HG03045 (cell line): ENCODE measurements around the gene QKI.
A peak's percentile ranks its signal among the peaks of the same experiment; 100 is the strongest.
"Not testable (repeated sequence)": the region's sequence is repeated elsewhere in the genome, so short reads cannot be mapped to it uniquely, and the experiment has no call there.

ENCODE experiments used
- ATAC-seq: cut with Tn5 transposase; IDR thresholded peaks from one replicate; pipeline ENCODE4 v1.9.1; 2021; ENCODE audit warnings: mild to moderate bottlenecking, moderate library complexity; ENCODE audit not compliant: unreplicated experiment

The QKI gene

DNA sequence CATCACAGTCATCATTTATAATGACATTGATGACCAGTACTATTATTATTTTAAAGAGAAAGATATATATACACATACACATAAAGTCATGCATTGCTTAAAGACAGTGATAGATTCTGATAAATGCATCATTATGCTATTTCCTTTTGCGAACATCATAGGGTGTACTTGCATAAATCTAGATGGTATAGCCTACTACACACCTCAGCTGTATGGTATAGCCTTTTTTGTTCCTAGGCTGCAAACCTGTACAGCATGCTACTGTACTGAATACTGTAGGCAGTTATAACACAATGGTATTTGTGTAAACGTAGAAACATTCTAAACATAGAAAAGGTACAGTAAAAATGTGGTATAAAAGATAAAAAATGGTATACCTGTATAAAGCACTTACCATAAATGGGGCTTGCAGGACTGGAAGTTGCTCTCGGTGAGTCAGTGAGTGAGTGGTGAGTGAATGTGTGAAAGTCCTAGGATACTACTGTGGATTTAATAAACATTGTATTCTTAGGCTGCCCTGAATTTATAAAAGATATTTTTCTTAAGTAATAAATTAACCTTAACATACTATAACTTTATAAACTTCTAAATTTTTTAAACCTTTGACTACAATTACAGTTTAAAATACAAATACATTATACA lies 23.9 kb downstream of the QKI start:
- no peak for ATAC-seq

DNA sequence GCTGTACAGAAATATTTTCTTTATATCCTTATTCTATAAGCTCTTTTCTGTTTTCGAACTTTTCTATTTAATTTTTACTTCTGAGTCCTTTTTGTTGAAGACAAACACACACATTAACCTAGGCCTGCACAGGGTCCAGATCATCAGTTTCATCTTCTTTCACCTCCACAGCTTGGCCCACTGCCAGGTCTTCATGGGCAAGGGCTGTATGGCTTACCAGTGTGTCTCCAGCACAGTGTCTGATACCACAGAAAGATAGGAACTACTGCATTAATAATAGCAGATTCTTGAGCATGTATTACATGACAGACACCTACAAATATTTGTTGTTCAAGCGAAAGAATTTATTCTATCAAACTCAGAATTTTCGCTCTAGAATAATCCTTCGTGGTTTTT lies 24.4 kb downstream of the QKI start:
- no peak for ATAC-seq

DNA sequence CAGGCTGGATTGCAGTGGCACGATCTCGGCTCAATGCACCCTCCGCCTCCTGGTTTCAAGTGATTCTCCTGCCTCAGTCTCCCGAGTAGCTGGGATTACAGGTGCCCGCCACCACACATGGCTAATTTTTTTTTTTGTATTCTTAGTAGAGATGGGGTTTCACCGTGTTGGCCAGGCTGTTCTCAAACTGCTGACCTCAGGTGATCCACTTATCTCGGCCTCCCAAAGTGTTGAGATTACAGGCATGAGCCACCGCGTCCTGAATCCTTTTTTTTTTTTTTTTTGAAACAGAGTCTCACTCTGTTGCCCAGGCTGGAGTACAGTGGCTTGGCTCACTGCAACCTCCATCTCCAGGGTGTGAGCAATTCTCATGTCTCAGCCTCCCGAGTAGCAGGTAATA lies 24.9 kb downstream of the QKI start:
- ATAC-seq = not testable (repeated sequence)

DNA sequence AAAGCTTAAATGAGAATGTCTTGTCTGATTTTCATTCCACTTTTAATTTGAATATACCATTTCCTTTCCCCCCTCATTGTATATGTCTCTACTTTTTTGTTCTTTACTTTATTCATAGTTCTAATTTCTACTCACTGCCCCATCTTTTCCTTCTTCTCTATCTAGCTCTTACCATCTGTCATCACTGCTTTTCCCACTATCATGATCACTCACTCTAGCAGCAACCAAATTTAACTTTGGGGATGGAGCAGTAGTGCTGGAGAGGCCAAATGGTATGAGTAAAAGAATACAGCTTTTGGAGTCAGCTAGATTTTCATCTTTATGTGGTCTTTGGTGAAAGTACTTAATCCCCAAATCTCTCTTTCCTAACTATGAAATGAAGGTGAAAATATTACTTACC lies 25.5 kb downstream of the QKI start:
- no peak for ATAC-seq

DNA sequence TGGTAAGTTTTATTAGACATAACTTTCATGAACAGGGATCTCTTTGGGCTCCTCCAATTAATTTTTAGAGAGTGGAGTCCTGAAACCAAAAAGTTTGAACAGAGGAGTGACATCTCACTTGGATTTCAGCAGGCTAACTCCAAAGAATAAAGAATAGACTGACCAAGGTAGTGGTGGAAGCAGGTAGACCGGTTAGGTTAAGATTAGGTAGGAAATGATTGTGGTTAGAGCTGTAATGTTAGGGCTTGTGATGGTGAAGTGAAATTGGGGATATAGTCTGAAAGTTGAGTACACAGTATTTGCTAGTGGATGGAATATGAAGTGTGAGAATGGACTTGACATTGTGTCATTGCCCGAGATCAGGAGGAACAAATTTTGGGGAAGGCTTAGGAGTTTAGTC lies 27.8 kb downstream of the QKI start:
- ATAC-seq = no peak

DNA sequence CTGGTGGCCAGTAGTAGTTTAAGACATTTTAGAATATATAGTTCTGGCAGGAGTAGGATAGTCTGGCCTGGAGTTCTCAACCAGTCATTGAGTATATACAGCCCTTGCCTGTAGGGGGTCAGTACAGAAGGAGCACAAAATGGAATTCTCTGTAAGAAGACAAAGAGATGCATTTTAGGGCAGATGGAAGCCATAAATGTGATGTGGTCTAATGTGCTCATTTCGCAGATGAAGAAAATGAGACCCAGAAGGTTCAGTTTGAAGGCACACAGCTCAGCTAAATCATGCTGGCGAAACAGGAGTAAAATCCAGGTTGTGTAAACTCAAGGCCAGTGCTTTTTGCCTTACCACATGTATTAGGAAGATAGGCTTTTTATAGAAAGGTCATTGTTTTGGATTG lies 29.6 kb downstream of the QKI start:
- no peak for ATAC-seq

DNA sequence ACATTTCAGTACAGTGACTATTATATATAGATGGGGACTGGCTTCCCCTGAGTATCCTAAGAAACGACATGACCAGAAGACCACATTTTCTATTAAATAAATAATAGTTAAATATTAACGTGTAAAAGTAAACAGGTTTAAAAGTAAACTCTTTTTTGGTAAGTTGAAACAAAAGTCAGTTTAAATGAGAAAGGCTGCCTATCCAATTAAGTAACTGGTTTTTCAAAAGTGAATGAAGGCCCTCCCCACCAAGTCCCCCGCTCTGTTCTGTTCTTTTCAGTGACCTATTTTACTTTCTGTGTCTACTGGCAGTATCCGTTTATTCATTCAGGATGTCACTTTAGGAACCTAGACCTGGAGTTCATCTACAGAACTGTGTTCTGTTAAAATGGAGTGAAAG lies 32.0 kb downstream of the QKI start:
- no peak for ATAC-seq

DNA sequence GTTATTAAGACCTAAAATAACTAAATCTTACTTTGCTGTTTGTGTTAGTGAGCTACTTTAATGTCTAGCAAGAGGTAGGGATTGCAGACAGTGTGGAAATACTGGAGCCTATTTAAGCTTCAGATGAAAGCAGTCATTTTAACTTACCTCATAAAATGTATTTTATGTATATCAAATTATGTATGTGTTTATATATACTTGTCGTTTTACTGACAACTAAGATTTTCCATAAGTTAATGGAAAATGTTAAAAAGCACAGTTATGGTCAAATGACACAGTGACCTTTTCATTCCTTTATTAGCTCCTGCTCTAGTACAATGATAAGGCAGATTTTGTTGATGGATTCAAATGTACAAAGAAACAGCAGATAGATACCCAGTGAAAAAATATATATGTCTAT lies 34.6 kb downstream of the QKI start:
- no peak for ATAC-seq

DNA sequence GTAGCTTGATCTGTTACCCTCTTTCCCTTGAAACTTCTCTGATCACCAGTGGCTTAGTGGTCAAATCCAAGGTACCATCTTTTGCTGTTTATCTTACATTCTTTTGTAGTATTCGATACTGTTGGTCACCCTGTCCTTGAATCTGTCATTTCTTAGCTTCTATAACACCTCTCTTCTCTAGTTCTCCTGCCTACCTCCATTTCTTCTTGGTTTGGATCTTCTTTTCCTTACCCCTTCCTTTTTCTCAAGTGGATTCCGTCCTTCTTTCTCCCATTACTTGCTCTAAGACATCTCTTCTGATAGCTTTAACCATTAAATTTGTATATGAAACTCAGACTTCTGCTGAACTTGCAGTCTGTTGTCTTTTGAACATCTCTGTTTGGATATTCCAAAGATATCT lies 39.9 kb downstream of the QKI start:
- no peak for ATAC-seq

DNA sequence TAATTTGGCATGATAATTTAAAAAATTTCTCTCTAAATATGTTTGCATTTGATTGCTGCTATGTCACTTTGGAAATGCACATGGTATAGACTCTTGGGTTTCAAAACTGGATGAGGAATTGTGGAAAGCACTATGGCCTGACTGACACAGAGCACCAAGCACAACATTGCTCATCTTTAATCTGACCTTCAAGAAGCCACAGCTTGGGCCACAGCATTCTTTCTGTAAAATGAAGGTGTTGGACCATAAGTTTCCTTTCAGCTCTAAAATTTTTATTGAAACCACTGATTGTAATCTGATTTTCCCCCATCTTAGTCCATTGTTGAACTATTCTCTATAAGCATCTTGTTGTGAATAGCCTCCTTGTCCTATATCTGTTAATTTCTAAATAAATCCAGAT lies 41.0 kb downstream of the QKI start:
- no peak for ATAC-seq

DNA sequence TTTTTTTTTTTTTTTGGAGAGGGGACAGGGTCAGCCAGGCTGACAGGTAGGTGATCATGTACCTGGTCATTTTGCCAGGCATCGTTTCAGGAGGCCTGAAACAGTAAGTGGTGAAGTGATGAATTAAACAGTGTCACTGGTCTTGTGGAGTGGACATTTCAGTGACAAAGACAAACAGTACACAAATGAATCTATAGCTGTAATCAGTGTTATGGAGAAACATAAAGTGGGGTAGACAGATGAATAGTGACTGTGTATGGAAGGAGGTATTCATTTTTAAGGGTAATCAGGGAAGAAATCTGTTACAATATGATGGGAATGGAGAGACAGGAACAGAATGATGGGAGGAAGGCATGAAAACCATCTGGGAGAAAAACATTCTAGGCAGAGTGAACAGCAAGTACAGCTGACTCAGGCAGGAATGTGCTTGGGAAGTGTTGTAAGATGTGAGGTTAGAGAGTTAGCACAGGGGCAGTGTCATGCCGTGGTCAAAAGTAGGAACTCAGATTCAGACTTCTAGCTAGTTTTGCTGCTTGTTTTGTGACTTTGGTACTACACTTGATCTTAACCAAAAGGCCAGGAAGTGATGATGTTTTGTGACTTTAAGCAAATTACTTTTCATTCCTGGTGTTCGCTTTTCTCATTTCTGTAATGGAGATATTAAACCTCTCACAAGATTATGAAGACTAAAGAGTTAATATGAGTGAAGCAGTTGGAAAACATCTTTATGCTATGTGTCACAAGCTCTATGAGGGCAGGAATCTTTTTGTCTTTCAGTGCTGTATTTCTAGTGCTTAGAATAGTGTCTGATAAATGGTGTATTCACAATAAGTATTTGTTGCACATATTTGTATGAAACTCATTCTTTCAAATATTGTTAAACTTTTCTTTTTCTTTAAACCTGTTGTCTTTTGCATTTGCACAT lies 43.4 kb downstream of the QKI start:
- ATAC-seq = no peak

DNA sequence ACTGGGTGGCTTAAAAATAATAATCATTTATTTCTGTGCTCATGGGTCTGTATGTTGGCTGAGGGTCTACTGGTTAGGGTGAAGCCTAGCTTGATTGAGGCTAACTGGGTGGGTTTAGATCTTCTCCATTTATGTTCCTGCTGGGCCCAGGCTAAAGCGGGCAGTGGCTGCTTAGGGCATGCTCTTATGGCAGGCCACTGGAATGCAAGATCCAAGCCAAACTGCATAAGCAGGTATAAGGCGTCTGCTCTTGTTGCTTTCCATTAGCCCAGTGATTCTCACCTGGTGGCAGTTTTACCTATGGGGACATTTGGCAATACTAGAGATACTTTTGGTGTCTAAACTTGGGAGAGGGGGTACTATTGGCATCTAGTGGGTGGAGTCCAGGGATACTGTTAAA lies 44.5 kb downstream of the QKI start:
- ATAC-seq = no peak

DNA sequence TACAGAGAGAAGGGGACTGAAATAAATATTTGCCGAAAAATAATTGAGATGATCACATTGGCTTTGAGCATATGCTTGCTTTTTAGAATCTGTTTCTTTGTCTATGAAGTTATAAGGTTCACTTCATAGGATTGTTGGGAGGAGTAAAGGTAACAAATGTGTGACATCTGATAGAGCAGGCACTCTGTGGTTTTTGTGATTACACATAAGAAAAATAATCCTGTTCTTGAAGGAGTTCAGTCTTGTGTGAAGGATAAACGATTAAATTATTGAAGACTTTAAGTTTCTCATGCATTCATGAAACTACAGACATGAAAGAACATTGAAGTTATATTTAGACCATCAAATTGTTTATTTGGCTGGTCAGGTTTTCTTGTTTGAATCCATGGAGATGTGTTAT lies 45.0 kb downstream of the QKI start:
- ATAC-seq = no peak

DNA sequence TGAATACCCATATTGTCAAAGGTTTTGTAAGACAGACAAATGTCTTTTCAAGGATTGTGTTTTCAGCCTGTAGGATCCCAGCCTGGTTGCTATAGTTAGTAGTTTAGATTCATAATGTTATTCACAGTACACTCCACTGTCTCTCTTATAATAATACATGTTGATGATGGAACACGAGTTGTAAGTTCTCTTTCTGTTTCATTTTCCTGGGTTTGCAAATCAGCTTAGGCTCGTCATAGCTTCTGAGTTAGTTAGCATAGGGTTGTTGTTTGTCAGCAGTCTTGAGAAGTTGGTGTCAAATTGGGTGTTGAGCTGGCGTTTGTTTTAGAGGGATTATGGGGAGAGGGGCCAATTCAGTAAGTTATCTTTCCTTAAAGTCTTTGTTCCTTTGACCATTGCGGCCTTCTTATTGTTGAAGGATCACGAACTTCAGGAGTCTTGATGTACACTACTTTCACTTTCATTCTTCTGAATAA lies 45.8 kb downstream of the QKI start:
- peak; percentile 89 for ATAC-seq

DNA sequence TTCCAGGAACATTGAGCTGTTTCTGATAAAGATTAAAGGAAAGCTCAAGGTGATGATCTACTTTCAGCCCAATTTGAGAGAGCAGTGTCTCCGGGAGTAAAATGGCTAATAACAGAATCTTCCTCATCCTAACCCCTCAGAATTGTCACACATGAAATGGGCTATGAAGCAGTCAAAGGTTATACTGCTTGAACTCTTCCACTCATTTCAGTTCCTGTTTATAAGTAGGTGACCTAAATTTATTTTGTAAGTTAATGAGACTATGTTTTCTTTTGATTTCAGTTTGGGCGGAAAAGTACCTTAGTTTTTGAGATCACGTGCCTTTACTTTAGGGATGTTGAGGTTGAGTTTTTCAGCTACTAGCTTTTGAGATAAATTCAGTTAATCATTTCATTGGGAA lies 47.2 kb downstream of the QKI start:
- ATAC-seq = no peak

DNA sequence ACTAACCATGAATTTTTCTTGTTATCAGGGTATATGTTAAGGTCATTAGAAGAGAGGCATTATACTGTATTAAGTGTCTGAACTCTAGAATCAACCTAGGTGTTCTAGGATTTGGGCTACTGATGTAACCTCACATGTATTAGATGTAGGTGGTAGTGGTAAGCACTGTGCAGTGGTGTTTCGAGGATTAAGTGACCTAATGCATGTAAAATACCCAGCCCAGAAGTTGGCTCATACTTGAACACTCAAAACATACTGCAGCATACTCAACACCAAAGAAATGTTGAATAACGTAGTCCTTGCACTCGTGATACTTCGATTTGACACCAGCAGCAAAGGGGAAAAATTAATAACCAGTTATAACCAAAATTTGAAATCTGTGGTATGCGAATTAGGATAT lies 48.7 kb downstream of the QKI start:
- ATAC-seq = no peak

DNA sequence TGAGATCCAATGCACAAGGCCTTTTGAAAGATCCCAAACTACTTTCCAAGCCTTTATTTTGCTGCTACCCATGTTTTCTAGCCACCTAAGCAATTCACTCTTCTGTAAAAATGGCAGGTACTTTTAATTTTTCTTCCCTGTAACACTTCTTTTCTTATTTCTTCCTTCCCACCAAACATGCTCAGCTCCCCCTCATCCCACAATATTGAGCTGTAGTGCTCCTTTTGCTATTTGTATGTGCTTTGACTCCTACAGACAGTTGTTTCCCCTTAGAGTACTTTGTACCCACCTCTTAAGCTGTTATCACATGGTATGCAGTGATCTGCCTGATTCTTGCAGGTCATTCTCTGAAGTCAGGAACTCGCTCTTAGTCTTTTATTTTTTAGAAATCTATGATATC lies 49.3 kb downstream of the QKI start:
- ATAC-seq = no peak

DNA sequence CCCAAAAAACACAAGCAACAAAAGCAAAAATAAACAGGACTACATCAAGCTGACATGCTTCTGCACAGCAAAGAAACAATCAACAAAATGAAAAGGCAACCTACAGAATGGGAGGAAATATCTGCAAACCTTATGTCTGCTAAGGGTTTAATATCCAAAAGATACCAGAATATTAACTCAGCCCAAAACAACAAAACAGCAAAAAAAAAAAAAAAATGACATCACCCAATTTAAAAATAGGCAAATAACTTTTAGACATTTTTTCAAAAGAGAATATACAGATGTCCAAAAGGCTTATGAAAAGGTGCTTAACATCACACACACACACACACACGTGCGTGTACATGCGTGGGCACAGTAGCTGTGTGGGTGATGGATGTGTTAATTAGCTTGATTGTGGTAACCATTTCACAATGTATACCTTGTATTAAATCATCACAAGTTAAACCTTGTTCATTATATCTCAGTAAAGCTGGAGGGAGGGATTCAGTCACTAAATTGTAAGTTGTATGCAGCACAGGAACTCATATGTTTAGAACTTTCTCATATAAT lies 52.4 kb downstream of the QKI start:
- ATAC-seq = no peak

DNA sequence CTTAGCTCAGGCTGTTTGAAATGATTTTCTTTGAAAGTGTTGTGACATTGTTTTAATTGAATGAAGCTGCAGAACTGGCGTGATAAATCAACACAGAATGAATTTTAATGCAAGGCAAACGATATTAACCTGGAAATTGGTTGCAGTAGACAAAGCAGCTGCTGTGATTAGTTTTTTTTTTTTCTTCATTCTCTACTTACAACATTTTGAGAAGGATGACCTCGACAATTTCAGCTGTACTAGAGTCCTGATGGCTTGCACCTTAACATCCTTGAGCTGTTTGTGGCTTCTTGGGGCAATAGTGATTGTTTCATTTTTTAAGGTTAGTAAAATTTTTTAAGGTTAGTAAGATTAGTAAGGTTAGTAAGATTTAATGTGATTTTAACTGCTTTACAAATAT lies 54.2 kb downstream of the QKI start:
- no peak for ATAC-seq

DNA sequence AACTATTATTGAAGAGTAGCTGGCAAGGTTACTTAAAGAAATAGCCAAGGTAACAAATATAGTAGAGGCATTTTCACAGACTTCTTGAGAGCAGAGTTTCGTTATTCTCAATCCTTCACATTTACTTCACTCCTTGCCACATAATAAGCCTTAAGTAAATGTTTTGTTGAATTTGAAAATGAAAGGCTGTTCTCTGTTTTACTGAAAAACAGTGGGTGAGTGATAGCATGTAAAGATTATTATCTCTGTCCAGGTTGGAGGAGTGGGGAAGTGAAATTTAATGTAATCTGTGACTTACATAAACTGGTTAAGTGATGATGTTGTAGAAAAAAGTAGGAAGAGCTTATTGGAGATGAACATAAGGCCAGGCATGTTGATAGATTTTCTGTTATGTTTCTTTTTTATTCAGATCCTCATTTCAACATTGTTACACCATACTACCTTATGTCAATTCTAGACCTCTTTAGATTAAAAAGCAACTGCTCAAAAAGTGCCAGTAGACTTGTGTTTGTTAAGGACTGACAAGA lies 55.0 kb downstream of the QKI start:
- ATAC-seq = no peak

DNA sequence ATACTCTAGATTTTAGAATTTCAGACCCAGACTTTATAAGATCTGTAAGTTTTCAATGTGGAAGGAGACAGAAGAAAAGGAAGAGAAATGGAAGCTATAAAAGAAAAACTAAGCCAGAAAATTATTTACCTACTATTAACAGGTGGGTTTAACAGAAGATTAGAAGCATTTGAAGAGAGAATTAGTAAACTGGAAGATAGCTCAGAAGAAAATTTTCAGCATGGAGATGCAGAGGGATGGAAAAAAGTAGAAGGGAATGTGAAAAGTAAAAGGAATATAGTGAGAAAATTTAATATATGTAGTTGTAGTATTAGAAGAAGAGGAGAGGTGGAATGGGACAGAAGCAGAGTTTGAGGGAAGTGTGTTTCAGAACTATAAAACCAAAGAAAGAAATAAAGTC lies 56.1 kb downstream of the QKI start:
- ATAC-seq = no peak

DNA sequence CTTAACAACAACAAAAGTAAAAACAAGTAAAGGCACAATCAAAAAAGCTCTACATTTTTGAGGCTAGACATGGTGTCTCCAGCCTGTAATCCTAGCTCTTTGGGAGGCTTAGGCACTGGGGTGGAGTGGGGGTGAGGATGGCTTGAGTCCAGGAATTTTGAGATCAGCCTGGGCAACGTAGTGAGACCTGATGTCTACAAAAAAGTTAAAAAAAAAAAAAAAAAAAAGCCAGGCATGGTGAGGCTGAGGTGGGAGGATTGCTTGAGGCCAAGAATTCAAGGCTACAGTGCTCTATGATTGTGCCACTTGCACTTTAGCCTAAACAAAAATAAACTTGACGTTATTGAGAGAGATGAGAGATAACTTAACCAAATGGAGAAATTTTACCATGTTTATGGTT lies 60.1 kb downstream of the QKI start:
- ATAC-seq = no peak
